ENCODE data around the gene PLEKHJ1.
A peak's percentile ranks its signal among the peaks of the same experiment; 100 is the strongest.
"Not testable (repeated sequence)": the region's sequence is repeated elsewhere in the genome, so short reads cannot be mapped to it uniquely, and the experiment has no call there.

Gene PLEKHJ1

DNA sequence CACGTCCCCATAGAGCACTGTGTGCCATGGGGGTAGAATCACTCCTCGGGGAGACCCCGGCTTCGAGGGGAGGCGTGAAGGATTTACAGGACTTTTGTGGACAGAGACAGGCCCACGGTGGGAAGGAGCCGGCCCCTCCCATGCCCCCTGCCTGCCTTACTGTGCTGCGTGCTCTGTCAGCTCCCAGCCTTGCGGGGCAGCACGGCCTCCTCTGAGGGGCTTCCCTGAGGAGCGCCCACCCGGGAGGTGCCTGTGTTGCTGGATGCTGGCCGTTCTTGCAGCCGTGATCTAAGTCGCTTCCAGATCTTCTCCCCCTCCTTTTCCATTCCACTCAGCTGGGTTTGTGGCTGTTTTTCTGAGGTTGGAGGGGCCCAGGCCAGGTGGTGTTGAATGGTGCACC lies 29.1 kb downstream of the PLEKHJ1 start:
- DNase-seq (ENCODE audit: low read depth) = no peak
- no peak overlapping the region for H3K4me3 ChIP-seq (ENCODE audit: low read length)
- TF ChIP-seq, protein P1, sequence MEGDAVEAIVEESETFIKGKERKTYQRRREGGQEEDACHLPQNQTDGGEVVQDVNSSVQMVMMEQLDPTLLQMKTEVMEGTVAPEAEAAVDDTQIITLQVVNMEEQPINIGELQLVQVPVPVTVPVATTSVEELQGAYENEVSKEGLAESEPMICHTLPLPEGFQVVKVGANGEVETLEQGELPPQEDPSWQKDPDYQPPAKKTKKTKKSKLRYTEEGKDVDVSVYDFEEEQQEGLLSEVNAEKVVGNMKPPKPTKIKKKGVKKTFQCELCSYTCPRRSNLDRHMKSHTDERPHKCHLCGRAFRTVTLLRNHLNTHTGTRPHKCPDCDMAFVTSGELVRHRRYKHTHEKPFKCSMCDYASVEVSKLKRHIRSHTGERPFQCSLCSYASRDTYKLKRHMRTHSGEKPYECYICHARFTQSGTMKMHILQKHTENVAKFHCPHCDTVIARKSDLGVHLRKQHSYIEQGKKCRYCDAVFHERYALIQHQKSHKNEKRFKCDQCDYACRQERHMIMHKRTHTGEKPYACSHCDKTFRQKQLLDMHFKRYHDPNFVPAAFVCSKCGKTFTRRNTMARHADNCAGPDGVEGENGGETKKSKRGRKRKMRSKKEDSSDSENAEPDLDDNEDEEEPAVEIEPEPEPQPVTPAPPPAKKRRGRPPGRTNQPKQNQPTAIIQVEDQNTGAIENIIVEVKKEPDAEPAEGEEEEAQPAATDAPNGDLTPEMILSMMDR (IDR thresholded peaks at IDR 0.05; ENCODE audit: insufficient read depth, low read depth, low read length, missing control alignments) = no peak

DNA sequence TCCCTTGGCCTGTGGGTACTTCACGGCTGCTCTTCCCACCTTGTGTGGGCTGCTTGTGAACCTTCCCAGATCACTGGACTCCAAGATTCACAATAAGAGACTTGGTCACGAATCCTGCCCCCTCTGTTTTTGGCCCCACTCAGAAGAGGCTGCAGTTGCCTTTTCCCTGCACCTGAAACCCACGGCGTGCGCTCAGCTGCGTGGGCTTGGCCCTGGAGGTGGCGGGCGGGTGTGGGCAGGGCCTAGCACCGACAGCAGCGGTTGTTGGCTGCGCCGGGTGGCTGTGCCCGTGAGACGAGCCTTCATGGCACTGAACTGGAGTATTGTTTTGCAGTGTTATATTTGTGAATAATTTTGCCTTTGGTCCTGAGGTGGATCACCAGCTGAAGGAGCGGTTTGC lies 33.8 kb downstream of the PLEKHJ1 start:
- TF ChIP-seq, protein P1 (IDR thresholded peaks at IDR 0.05; ENCODE audit: insufficient read depth, low read depth, low read length, missing control alignments) = no peak
- H3K4me3 ChIP-seq (ENCODE audit: low read length) = no peak overlapping the region
- no peak for DNase-seq (ENCODE audit: low read depth)

DNA sequence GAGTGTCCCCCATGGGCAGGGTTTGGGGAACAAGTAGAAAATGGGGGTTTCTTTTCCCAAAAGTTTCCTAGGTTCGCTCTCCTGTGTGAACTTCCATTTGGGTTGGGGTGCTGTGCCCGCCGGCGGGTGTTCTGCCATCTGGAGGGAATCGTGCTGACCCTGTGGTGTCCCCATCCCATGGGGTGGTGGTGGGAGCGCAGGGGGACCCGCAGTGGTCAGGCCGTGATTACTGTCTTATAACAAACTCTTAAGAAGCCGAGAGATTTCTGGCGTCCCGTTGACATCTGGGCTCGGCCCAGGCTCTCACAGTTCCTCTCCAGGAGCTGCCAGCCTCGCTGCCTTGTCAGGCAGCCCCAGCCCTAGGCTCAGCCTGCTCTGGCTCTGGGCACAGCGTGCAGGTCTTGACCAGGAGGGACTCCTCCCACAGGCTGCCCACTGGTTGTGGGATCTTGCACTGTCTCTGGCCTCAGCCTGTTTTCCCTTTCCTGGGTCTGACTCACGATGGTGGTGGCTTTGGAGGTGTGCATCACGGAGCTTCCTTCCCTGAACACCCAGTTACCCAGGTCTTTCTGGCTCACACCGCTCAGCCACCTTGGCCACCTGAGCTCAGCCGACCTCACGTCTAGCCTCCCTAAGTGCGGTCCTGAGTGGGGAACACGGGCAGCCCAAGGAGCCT lies 34.5 kb downstream of the PLEKHJ1 start:
- TF ChIP-seq, protein P1 (IDR thresholded peaks at IDR 0.05; ENCODE audit: insufficient read depth, low read depth, low read length, missing control alignments) = no peak
- H3K4me3 ChIP-seq (ENCODE audit: low read length) = no peak overlapping the region
- peak; percentile 58 for DNase-seq (ENCODE audit: low read depth)

DNA sequence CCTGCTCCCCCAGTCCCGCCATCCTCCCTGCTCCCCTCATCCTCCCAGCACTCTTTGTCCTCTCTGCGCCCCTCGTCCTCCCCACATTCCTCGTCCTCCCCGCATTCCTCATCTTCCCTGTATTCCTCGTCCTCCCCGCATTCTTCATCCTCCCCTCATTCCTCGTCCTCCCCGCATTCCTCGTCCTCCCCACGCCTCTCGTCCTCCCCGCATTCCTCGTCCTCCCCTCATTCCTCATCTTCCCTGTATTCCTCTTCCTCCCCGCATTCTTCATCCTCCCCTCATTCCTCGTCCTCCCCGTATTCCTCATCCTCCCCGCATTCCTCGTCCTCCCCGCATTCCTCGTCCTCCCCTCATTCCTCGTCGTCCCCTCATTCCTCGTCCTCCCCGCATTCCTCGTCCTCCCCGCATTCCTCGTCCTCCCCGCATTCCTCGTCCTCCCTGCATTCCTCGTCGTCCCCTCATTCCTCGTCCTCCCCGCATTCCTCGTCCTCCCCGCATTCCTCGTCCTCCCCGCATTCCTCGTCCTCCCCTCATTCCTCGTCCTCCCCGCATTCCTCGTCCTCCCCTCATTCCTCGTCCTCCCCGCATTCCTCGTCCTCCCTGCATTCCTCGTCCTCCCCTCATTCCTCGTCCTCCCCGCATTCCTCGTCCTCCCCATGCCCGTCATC lies 35.4 kb downstream of the PLEKHJ1 start:
- DNase-seq (ENCODE audit: low read depth) = not testable (repeated sequence)

DNA sequence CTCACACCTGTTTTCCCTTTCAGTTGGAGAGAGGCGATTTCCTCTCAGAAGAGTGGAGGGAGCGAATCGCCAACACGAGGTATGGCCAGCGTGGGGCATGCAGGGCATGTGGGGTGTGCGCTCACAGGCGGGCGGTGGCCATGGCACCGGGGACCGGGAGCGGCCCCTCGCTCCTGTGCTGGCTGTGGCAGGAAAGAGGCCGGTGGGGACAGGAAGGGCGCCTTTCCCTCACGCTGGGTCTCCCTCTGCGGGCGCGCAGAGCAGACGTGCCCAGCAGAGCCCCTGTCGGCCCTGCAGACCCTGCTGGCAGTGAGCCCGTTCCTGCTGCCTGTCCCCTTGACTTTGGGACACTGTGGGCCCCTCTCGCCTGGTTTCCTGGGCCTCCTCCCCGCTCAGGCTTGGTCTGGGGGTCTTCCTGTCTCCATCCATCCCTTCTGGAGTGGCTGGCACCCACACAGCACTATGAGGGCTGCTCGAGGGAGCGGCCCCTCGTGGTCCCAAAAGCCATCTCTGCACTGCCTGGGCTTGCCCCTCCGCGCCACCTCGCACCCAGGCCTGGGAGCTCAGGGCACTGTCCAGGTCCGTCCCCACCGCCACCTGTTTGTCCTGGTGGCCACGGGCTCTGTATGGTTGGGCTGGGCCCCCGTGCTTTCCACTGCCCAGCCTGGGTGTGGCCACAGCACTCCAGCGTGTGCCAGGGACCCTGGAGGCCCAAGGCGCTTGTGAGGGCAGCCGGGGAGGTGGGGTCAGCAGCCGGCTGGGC lies 36.1 kb downstream of the PLEKHJ1 start:
- H3K4me3 ChIP-seq (ENCODE audit: low read length) = no peak overlapping the region
- no peak for DNase-seq (ENCODE audit: low read depth)
- TF ChIP-seq, protein P1 (IDR thresholded peaks at IDR 0.05; ENCODE audit: insufficient read depth, low read depth, low read length, missing control alignments) = no peak

More for the DNA sequence above, 35.4 kb downstream of the PLEKHJ1 start:
- H3K4me3 ChIP-seq (ENCODE audit: low read length) = not testable (repeated sequence)

DNA sequence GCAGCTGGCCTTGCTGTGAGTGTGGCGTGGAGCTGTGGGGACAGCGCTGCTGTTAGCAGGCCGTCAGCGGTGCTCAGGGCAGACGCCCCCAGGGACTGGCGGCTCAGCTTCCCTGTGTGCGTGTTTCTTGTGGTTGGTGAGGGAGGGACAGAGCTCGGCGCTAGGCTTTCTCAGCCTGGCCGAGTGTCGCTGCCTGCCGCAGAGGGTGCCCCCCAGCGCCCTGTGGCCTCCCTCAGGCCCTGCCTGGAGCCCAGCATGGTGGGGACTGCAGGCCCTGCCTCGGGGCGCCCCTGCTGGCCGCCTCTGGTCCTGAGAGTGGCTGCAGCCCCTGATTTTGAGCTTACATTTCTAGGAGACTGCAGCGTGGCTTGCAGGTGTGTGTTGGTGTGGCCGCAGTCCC lies 36.9 kb downstream of the PLEKHJ1 start:
- TF ChIP-seq, protein P1 (IDR thresholded peaks at IDR 0.05; ENCODE audit: insufficient read depth, low read depth, low read length, missing control alignments) = no peak
- H3K4me3 ChIP-seq (ENCODE audit: low read length) = no peak overlapping the region

DNA sequence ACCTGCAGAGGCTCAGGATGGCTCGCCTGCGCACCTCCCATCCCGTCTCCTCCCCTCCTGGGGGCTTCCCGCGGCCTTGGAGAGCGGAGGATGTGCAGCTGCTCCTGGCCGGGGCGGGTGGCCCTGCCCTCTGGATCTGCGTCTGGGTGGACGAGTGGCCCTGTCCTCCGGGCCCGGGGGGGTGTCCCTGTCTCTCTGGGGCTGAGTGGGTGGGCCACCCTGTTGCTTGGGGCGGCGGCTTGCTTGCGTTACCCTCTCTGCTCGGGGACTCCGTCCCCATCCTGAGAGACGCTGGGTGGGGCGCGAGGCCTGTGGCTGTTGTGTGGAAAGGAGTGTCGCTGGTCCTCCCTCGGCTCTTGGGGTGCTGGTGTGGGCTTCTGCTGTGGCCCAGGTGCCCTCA lies 37.8 kb downstream of the PLEKHJ1 start:
- no peak overlapping the region for H3K4me3 ChIP-seq (ENCODE audit: low read length)
- no peak for DNase-seq (ENCODE audit: low read depth)
- TF ChIP-seq, protein P1 (IDR thresholded peaks at IDR 0.05; ENCODE audit: insufficient read depth, low read depth, low read length, missing control alignments) = no peak

More for the DNA sequence above, 36.9 kb downstream of the PLEKHJ1 start:
- no peak for DNase-seq (ENCODE audit: low read depth)
